ENCODE data around the gene PPM1A.

PPM1A gene

DNA sequence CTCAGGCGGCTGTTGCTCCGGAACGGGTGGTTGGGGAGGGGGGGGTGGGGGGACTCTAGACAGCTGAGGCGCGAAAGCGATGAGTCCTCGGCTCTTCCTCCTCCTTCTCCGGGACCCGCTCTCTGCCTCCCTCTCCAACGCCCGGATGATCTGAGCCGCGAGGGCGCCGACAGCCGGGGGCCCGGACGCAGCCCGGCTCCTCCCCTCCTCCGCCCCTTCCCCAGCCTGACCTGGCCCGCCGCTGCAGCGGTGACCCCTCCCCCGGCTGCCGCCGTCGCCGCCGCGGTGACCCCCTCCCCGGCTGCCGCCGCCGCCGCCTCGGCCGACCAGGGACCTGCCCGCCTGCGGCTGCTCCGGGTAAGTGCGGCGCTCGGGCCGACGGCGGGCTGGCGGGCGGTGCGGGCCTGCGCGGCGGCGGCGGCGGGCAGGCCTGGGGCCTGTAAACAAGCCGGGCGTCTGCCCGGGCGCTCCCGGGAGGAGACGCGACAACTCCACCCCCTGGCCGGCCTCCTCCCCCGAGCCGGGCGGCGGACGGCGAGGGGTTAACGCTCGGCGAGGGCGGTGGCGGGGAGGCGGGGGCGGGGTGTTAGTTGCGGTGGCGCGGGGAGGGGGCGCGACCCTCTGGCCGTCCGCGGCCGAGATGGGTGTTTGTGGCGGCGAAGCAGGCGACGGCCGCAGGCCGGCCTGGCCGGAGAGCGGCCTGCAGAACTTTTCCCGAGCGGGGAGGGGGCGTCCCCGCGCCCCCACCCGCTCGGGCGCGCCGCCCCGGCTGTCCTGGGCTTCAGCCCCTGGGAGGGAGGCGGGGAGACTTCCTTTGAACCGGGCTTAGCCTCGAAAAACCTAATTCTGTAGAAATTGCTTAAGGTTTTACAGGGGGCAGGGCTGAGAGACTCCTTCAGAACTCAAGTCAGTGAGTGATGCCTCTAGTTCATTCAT lies 568 bp downstream of the PPM1A start:
- DNase-seq (ENCODE audit: low read depth): peak; percentile 82
- H3K4me3 ChIP-seq (ENCODE audit: low read depth, low read length): peak overlapping the region; percentile 94
- TF ChIP-seq CTCF (IDR thresholded peaks at IDR 0.05; ENCODE audit: insufficient read depth, low read depth, low read length, missing control alignments): no peak

DNA sequence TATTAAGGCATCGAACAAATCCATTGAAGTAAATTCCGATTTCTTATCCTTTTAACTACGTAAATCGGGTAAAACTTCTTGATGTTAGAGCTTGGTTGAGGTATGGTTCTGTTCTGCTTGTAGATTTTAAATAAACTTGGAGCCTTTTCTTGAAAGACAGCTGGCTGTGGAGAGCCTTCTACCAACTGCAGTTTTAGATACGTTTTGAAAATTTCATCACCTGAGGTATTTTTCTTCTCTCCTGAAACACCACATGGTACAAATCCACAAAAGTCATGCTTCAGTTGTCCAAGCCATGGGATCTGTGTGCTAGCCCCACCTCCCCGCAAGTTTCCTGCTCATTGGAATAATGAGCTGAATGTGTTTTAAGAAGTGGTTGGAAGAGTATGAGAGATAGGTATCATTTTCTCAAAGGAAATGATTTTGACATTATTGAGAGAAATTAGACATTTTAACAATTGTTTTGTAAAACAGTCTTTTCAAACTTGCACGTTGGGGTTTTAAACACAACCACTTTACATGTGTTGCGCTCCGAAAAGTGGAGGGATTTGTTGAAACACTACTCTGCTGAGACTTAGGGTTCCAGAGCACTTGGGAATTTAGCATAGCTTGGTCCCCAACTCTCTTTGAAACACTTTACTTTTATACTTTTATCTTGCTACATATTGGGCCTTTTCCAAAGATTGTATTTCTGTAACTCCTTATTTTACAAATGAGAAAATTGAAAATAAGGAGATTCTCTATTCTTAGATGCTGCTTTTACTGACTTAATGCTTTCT lies 1.4 kb downstream of the PPM1A start:
- TF ChIP-seq CTCF (IDR thresholded peaks at IDR 0.05; ENCODE audit: insufficient read depth, low read depth, low read length, missing control alignments): no peak
- H3K4me3 ChIP-seq (ENCODE audit: low read depth, low read length): peak overlapping the region; percentile 94
- DNase-seq (ENCODE audit: low read depth): no peak

DNA sequence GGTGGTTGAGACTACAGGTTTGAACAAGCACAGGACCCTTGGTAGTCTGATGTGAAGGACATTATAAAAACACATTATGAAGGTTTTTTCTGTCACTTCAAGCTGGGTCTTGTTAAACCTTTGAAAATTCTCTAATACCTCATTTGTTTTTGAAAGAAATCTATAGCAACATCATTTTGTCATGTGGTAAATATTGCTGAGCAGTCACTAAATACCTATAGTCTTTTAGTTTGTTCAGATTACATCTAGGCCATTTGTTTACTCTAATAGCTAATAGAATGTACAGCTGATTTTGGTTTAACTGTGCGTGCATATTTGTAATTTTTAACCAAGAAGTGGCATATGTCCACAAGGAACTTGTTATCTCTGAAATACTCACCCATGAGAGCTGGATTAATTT lies 2.9 kb downstream of the PPM1A start:
- peak overlapping the region; percentile 94 for H3K4me3 ChIP-seq (ENCODE audit: low read depth, low read length)
- no peak for DNase-seq (ENCODE audit: low read depth)

GRCh38 chr14:60252630-60253029 lies 3.6 kb downstream of the PPM1A start:
- no peak for DNase-seq (ENCODE audit: low read depth)
- TF ChIP-seq CTCF (IDR thresholded peaks at IDR 0.05; ENCODE audit: insufficient read depth, low read depth, low read length, missing control alignments): no peak
- H3K4me3 ChIP-seq (ENCODE audit: low read depth, low read length): no peak overlapping the region

More for the DNA sequence above, 2.9 kb downstream of the PPM1A start:
- TF ChIP-seq CTCF (IDR thresholded peaks at IDR 0.05; ENCODE audit: insufficient read depth, low read depth, low read length, missing control alignments): no peak

DNA sequence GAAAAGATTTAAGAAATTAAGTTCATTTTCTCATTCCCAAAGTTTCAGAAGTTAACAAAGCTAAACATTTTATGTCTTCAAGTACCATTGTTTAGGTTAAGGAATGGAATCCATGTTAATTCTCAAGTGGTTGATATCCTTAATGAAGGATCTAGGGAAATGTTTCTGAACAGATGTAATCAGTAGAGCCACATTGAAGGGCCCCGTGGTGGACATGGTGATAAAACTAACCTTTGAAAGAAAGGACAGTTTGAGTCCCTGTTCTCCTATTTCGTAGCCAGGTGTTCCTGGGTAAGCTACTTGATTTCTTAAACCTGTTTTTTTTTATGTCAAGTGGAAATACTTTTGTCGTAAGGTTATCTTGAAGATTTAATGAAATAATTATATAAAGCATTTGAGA lies 4.6 kb downstream of the PPM1A start:
- DNase-seq (ENCODE audit: low read depth): no peak
- no peak for TF ChIP-seq CTCF (IDR thresholded peaks at IDR 0.05; ENCODE audit: insufficient read depth, low read depth, low read length, missing control alignments)
- H3K4me3 ChIP-seq (ENCODE audit: low read depth, low read length): no peak overlapping the region

DNA sequence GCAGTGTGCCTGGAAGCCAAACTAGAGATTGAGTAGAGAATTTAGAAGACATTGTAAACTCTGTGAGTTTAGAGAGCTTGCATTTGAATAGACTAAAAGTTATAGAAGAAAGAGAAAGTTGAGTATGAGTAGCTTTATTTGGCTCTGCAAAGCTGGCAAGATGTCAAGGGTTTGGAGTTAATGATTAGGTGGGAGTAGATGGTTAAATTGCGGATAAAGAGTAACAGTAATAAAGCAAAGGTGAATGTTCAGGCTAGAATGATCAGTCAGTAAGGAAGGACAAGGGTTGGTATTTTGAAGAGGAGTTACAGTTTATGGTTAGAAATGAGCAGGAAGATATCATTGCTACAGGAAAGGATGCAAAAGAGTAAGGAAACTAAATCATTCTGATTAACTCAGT lies 5.2 kb downstream of the PPM1A start:
- no peak overlapping the region for H3K4me3 ChIP-seq (ENCODE audit: low read depth, low read length)
- DNase-seq (ENCODE audit: low read depth): no peak
- no peak for TF ChIP-seq CTCF (IDR thresholded peaks at IDR 0.05; ENCODE audit: insufficient read depth, low read depth, low read length, missing control alignments)
